HCT116 (cell line): ENCODE measurements around the gene PROX2.

Experiments
- POLR2A ChIP-seq: IDR thresholded peaks from 2 replicates; pipeline ENCODE4 v1.7.0; 2011; ENCODE audit warnings: borderline replicate concordance; ENCODE audit not compliant: insufficient read depth, insufficient read length; ENCODE audit errors: extremely low read depth
- POLR2AphosphoS5 ChIP-seq: IDR thresholded peaks from 2 replicates; pipeline ENCODE4 v1.6.1; 2011; ENCODE audit warnings: mild to moderate bottlenecking, low read depth, low read length, moderate library complexity
- SRF ChIP-seq: IDR thresholded peaks from 2 replicates; pipeline ENCODE4 v1.6.1; 2012; ENCODE audit warnings: low read depth
- TF ChIP-seq, protein P1 (sequence below), 3 experiments: fragments of 200-600 bp in 1 of 3; sonication (generic) in 1 of 3; IDR thresholded peaks in 2 of 3; conservative IDR thresholded peaks in 1 of 3; 2 replicates each; pipeline ENCODE4 v1.5.1; 2012 to 2017; ENCODE audit warnings: low read depth in 2 of 3, low read length in 2 of 3, antibody characterized with exemption in 1 of 3, borderline replicate concordance in 1 of 3, control low read depth in 1 of 3, mild to moderate bottlenecking in 1 of 3, mixed read lengths in 1 of 3, mixed run types in 1 of 3, moderate library complexity in 1 of 3; ENCODE audit not compliant: insufficient read depth in 1 of 3
- TF ChIP-seq, protein P2 (sequence below): IDR thresholded peaks from 2 replicates; pipeline ENCODE4 v1.6.1; 2012; ENCODE audit warnings: low read depth

DNA sequence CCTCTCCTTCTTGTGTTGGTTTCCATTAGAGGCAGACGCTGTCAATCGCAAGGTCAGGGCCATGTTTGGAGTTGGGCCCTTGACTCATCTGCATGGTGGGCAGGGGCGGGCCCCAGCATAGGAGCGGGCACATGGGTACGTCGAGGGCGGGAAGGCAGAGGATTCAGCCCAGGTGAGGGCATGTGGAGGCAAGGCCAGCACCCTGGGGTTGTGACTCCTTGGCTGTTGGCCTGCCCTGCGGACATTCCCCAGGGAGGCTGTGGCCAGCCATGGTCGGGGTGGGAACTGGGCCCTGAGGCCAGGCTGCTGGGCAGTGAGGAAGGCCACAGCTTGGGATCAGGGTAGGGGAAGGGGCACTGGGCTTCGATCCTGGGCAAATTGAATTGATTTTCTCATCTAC is 36.9 kb upstream of the PROX2 start:
- TF ChIP-seq, protein P1, sequence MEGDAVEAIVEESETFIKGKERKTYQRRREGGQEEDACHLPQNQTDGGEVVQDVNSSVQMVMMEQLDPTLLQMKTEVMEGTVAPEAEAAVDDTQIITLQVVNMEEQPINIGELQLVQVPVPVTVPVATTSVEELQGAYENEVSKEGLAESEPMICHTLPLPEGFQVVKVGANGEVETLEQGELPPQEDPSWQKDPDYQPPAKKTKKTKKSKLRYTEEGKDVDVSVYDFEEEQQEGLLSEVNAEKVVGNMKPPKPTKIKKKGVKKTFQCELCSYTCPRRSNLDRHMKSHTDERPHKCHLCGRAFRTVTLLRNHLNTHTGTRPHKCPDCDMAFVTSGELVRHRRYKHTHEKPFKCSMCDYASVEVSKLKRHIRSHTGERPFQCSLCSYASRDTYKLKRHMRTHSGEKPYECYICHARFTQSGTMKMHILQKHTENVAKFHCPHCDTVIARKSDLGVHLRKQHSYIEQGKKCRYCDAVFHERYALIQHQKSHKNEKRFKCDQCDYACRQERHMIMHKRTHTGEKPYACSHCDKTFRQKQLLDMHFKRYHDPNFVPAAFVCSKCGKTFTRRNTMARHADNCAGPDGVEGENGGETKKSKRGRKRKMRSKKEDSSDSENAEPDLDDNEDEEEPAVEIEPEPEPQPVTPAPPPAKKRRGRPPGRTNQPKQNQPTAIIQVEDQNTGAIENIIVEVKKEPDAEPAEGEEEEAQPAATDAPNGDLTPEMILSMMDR (IDR thresholded peaks at IDR 0.05 in 2 of 3, conservative IDR thresholded peaks at IDR 0.05 in 1 of 3; ENCODE audit: borderline replicate concordance in 1 of 3, insufficient read depth in 1 of 3, low read depth in 2 of 3, low read length in 2 of 3): no peak
- TF ChIP-seq POLR2A (no peak), SRF (no peak), POLR2AphosphoS5 (no peak)
- TF ChIP-seq, protein P2, sequence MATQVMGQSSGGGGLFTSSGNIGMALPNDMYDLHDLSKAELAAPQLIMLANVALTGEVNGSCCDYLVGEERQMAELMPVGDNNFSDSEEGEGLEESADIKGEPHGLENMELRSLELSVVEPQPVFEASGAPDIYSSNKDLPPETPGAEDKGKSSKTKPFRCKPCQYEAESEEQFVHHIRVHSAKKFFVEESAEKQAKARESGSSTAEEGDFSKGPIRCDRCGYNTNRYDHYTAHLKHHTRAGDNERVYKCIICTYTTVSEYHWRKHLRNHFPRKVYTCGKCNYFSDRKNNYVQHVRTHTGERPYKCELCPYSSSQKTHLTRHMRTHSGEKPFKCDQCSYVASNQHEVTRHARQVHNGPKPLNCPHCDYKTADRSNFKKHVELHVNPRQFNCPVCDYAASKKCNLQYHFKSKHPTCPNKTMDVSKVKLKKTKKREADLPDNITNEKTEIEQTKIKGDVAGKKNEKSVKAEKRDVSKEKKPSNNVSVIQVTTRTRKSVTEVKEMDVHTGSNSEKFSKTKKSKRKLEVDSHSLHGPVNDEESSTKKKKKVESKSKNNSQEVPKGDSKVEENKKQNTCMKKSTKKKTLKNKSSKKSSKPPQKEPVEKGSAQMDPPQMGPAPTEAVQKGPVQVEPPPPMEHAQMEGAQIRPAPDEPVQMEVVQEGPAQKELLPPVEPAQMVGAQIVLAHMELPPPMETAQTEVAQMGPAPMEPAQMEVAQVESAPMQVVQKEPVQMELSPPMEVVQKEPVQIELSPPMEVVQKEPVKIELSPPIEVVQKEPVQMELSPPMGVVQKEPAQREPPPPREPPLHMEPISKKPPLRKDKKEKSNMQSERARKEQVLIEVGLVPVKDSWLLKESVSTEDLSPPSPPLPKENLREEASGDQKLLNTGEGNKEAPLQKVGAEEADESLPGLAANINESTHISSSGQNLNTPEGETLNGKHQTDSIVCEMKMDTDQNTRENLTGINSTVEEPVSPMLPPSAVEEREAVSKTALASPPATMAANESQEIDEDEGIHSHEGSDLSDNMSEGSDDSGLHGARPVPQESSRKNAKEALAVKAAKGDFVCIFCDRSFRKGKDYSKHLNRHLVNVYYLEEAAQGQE: no peak
